AG04450 (cell line): ENCODE measurements around the gene COA6. TPM values are rescaled to one million over a fixed set of nuclear protein-coding genes. Genes with fewer than 3 reads are reported as not detected.

Experiments
- CTCF ChIA-PET: fragments of 300-600, 350-600 bp; formaldehyde crosslinking; extraction: SDS; loops from one replicate; lab custom pipeline; 2022; ENCODE audit warnings: antibody characterized with exemption, inconsistent platforms; lab: Charles Lee
- POLR2A ChIA-PET: fragments of 350-600 bp; formaldehyde crosslinking; extraction: SDS; loops from one replicate; lab custom pipeline; 2021; ENCODE audit warnings: antibody characterized with exemption, inconsistent platforms; lab: Yijun Ruan, JAX
- DNase-seq: peaks from one replicate; pipeline ENCODE4 v3.0.0-alpha.2; 2011; ENCODE audit warnings: low read depth, low spot score
- H3K27ac ChIP-seq: one replicate; pipeline ENCODE4 v1.5.1; 2012; ENCODE audit warnings: low read depth, low read length, control low read depth
- H3K27me3 ChIP-seq: one replicate; pipeline ENCODE4 v1.6.0; 2012; ENCODE audit warnings: low read length; ENCODE audit not compliant: control insufficient read depth, insufficient read depth
- H3K4me3 ChIP-seq: 2 replicates; pipeline ENCODE4 v1.5.1; 2011; ENCODE audit warnings: mild to moderate bottlenecking, low read depth, low read length, control low read depth
- H3K9me3 ChIP-seq: 2 replicates; pipeline ENCODE4 v1.5.1; 2012; ENCODE audit warnings: low read length; ENCODE audit not compliant: control insufficient read depth, insufficient read depth
- polyA plus RNA-seq: library from polyadenylated mRNA; depleted of rRNA; stranded (reverse); fragments of >200 nt; gene quantifications from 2 replicates; pipeline ENCODE4 v1.2.3, GENCODE V29; 2011
- TF ChIP-seq, protein P1 (sequence below): IDR thresholded peaks from 2 replicates; pipeline ENCODE4 v1.5.1; 2011; ENCODE audit warnings: low read depth, low read length, control low read depth, inconsistent platforms

COA6 gene
- polyA plus RNA-seq, 1 experiment = 38.8 TPM

DNA sequence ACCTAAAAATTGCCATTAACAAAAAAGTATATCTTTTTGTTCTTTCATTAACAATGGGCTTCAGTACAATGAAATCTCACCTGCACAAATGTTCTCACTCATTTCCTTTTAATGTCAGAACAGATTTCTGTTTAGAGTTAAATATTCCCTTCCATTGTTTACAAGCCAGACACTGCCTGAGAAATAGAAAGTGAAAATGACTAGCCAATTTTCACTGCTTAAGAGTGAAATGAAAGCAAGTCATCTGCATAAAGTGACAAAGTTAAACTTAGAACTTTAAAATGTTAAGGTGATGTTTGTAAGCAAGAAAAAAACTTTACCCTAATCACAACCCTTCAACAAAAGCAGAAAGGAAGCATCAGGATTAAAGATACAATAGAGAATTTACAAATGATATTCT is 27.5 kb downstream of the COA6 start:
- CTCF ChIA-PET = no interaction called here
- H3K27me3 ChIP-seq = no peaks in the 10 kb centered on the region
- TF ChIP-seq, protein P1, sequence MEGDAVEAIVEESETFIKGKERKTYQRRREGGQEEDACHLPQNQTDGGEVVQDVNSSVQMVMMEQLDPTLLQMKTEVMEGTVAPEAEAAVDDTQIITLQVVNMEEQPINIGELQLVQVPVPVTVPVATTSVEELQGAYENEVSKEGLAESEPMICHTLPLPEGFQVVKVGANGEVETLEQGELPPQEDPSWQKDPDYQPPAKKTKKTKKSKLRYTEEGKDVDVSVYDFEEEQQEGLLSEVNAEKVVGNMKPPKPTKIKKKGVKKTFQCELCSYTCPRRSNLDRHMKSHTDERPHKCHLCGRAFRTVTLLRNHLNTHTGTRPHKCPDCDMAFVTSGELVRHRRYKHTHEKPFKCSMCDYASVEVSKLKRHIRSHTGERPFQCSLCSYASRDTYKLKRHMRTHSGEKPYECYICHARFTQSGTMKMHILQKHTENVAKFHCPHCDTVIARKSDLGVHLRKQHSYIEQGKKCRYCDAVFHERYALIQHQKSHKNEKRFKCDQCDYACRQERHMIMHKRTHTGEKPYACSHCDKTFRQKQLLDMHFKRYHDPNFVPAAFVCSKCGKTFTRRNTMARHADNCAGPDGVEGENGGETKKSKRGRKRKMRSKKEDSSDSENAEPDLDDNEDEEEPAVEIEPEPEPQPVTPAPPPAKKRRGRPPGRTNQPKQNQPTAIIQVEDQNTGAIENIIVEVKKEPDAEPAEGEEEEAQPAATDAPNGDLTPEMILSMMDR = no peak
- no peak for DNase-seq
- no peaks in the 10 kb centered on the region for H3K9me3 ChIP-seq
- POLR2A ChIA-PET = no interaction called here
- H3K4me3 ChIP-seq = no peak overlapping the region
- no peak overlapping the region for H3K27ac ChIP-seq

DNA sequence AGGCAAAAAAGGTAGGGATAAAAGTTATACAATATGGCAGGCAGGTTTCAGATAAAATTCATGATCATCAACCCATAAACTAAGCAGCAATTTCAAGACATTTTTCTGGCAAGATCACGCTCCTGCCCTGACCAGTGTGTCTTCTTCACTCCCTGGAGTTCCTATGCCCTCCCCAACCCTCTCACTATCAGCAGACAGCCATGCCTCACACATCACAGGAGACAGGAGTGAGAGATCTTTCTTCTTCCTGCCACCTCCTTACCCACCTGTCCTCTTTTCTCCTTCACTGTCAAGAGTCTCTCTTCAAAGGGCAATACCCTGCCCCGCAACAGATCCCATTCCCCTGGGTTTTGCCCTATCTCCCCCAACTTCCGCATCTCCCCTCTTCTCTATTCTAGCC is 28.4 kb downstream of the COA6 start:
- DNase-seq = no peak
- H3K27ac ChIP-seq = no peak overlapping the region
- H3K27me3 ChIP-seq = no peaks in the 10 kb centered on the region
- no peak overlapping the region for H3K4me3 ChIP-seq
- CTCF ChIA-PET = no interaction called here
- no peaks in the 10 kb centered on the region for H3K9me3 ChIP-seq
- POLR2A ChIA-PET = no interaction called here
- TF ChIP-seq, protein P1 = no peak

DNA sequence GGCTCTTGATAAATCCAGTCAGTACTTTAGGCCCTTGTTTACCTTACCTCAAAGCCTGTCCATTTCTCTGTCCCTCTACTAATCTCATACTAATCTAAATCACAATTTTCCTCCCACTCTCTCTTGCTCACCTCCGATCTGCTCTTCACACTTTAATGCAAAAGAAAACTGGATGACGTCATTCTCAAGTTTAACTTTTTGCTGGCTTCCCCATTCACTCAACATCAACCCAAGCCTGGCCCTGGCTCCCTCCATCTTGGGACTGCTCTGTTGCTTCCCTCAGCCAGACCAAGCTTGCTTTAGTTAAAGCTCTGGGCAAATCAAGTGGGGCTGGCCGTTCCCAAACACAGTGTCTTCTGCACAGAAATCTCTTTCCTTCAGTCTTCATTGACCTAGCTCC is 29.7 kb downstream of the COA6 start:
- Histone ChIP-seq H3K27me3 (no peaks in the 10 kb centered on the region), H3K4me3 (no peak overlapping the region), H3K9me3 (no peaks in the 10 kb centered on the region), H3K27ac (no peak overlapping the region)
- ChIA-PET CTCF (no interaction called here), POLR2A (no interaction called here)
- DNase-seq = no peak
- TF ChIP-seq, protein P1 = no peak

GRCh38 chr1:234405676-234406075 is 32.4 kb downstream of the COA6 start:
- DNase-seq = no peak
- H3K27me3 ChIP-seq = no peaks in the 10 kb centered on the region
- H3K27ac ChIP-seq = no peak overlapping the region
- ChIA-PET POLR2A (no interaction called here), CTCF (no interaction called here)
- no peaks in the 10 kb centered on the region for H3K9me3 ChIP-seq
- H3K4me3 ChIP-seq = no peak overlapping the region
- TF ChIP-seq, protein P1 = no peak

- no peak overlapping the region for H3K27ac ChIP-seq
- H3K9me3 ChIP-seq = no peaks in the 10 kb centered on the region
- no peak for DNase-seq
- TF ChIP-seq, protein P1 = no peak
- ChIA-PET CTCF (no interaction called here), POLR2A (no interaction called here)
- no peak overlapping the region for H3K4me3 ChIP-seq
- no peaks in the 10 kb centered on the region for H3K27me3 ChIP-seq
Measured at GRCh38 chr1:234406871-234407270, 33.6 kb downstream of the COA6 start.
